Epithelial cell of esophagus (primary cell): ENCODE data around the gene CHRM4.

Experiments
- DNase-seq: peaks from one replicate; pipeline ENCODE4 v3.0.0; 2010; ENCODE audit warnings: low read depth
- H3K4me3 ChIP-seq: 2 replicates; pipeline ENCODE4 v1.5.1; 2011; ENCODE audit warnings: mild to moderate bottlenecking, low read length, control low read depth
- TF ChIP-seq, protein P1 (sequence below): IDR thresholded peaks from 2 replicates; pipeline ENCODE4 v1.5.1; 2011; ENCODE audit warnings: low read depth, mild to moderate bottlenecking, low read length, control low read depth, inconsistent platforms; ENCODE audit not compliant: insufficient read depth; ENCODE audit errors: missing control alignments

CHRM4 gene

DNA sequence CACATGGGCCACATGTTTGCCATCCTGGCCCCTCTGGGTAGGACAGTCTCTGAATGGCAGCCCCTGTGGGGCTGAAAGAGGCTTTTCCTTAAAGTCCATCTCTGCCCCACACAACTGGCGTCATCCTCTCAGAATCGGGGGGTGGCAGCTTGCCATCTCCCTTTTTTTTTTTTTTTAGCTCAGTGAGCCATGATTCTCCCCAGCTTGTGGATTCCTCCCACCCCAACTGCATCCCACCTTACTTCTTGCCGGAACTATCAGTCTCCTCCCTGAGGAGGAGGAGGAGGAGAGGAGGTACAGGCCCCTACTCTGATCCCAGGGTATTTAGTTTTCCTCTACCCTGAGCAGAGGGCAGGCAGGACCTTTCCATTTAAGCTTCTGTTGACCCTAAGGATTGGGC lies 40.9 kb downstream of the CHRM4 start:
- H3K4me3 ChIP-seq: no peak overlapping the region
- TF ChIP-seq, protein P1, sequence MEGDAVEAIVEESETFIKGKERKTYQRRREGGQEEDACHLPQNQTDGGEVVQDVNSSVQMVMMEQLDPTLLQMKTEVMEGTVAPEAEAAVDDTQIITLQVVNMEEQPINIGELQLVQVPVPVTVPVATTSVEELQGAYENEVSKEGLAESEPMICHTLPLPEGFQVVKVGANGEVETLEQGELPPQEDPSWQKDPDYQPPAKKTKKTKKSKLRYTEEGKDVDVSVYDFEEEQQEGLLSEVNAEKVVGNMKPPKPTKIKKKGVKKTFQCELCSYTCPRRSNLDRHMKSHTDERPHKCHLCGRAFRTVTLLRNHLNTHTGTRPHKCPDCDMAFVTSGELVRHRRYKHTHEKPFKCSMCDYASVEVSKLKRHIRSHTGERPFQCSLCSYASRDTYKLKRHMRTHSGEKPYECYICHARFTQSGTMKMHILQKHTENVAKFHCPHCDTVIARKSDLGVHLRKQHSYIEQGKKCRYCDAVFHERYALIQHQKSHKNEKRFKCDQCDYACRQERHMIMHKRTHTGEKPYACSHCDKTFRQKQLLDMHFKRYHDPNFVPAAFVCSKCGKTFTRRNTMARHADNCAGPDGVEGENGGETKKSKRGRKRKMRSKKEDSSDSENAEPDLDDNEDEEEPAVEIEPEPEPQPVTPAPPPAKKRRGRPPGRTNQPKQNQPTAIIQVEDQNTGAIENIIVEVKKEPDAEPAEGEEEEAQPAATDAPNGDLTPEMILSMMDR: no peak
- no peak for DNase-seq

DNA sequence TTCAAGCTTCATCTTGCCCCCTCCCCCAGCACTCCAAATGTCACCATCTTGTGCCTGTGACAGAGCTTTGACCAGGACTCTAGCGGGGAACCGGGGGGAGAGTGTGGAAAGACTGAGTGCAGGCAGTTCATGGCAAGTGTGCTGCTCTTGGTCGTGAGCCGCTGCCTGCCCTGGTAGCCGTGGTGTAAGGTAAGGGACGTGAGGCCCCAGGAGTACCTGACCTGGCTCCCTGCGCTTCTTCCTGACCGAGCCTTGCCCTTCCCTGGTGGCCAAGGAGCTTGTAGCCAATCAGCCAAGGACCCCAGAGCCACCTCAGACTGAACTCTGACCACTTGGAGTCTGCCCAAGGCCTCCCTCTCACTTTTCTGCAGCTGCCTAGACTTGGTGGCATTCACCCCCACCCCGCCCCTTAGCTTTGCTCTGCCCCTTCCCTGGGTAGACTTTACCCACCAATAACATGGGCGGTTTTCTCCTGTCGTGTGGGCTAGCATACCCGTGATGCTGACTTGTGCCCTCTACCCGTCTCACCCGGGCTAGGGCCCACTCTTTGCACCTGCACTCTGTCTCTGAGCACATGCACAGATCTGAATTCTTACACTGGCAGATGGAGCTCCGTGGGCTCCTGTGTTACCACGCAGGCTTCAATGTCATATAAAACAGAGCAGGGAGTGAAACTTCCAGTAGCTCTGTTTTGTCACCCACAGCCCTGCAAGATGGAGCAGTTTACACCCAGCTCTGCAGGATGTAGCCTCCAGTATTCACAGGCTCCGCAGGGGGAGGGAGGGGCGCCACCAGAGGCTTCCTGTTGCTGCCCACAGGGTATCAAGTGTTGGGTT lies 42.8 kb downstream of the CHRM4 start:
- TF ChIP-seq, protein P1: no peak
- H3K4me3 ChIP-seq: peak overlapping the region; percentile 72
- no peak for DNase-seq

DNA sequence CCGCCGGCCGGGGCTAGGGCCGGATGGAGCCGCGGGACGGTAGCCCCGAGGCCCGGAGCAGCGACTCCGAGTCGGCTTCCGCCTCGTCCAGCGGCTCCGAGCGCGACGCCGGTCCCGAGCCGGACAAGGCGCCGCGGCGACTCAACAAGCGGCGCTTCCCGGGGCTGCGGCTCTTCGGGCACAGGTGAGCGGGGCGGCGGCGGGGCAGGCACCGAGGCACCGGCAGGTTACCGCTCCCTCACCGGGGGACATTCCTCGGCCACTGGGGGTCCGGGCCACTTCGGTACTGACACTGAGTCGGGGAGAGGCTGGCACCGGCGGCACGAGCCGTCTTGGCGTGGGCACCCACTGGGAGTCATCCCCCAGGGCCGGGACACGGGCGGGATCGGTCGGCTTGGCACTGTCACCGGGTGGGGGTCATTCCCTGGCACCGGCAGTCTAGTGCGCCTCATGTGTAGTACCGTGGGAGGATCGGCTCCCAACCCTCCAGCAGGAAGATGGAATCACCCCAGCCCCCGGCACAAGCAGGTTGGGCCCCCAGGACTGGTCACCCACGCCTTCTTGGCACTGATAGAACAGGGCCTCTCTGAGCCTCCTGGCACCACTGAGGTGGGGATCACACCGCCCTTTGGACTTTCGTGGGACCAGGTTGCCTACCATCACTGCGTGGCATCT lies 43.8 kb downstream of the CHRM4 start:
- DNase-seq: no peak
- H3K4me3 ChIP-seq: peak overlapping the region; percentile 72
- TF ChIP-seq, protein P1: no peak

DNA sequence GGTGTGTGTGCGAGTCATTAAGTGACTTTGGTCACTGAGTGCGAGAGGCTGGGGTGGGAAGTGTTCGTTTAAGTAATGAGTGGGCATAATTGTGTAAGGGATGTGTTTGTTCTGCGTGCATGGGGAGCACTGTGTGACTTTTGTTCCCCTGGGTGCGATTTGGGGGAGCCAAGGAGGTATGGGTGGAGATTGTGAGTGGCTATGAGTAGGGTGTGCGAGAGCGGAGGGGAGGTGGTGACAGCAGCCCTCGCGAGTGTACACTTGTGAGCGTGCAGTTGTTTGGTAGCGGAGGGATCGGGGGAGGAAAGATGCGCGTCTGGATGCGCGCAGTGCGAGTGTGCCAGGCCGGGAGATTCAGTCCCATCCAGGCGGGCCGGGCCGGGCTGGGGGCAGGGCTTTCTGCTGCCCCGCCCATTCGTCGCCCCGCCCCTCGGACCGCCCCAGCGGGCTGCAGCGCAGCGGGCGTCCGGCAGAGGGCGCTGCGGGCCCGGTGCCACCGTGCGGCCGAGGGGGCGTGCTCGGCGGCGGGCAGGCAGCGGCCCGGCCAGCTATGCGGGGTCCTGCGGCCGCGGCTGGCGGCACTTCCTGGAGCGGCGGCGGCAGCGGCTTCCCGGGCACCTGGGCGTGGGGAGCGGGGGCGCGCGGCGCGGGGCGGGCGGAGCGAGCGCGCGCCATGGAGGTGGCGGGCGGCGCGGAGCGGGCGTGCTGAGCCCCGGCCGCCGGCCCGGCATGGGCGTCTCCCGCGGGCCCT lies 44.5 kb downstream of the CHRM4 start, which contains the start of gene DGKZ:
DGKZ (plus strand) TSS at position 578 of the 751 bp plus-strand sequence. CDS start 197 bp downstream, outside the sequence.
- H3K4me3 ChIP-seq: peak within 1 kb of the TSS; percentile 72
- DNase-seq: peak; percentile 86
- TF ChIP-seq, protein P1: peak; percentile 30

DNA sequence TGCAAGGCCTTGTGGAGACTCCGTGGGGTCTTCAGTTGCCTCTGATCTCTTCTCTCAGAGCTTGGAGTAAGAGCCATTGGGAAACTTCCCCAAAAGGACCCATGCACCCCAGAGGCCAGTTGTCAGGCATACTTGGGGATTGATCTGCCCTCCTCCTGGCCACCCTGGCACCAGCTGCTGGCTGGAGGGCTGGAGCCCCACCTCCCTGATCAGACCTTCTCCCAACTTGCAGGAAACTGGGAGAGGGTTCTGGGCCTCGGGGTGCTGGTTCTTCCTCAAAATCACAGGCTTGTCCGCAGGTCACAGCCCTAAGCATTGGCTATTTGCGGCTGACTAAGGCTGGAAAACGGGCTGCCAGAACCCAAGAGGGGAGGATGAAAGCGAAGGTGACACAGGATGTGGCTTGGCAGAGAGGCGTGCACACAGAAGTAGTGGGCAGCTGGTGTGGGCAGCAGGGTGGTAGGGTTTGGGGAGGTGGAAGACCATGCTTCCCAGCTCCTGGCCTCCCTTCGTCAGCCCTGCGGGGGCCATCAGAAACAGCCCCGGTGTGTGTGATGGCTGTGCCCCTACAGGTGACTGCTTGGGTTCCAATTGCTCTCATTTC lies 45.6 kb downstream of the CHRM4 start:
- TF ChIP-seq, protein P1: no peak
- peak overlapping the region; percentile 51 for H3K4me3 ChIP-seq
- DNase-seq: no peak

DNA sequence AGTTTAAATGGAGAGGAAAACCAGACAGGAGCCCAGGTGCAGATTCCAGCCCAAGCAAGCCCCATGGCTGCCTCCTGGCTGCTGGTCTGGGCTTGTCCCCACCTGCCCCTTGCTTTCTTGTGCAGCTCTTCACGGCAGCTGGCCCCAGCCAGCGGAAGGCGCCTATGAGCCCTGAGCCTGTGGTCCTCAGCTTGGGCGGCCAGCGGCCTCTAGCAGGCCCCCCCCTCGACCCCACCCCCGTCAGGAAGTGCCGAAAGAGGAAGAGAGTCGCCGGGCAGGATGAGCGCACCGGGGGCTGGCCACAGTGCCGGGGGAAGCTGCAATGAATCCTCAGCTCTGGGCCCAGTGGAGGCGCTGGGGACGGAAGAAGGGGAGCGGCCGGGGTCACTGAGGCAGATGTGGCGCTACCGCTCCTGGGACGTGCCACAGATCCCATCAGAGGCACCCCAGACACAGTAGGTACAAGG lies 46.4 kb downstream of the CHRM4 start:
- H3K4me3 ChIP-seq: peak overlapping the region; percentile 51
- DNase-seq: peak; percentile 92
- TF ChIP-seq, protein P1: peak; percentile 26
